HG02610 (cell line): ENCODE data around the gene SLCO4A1.

Experiments used
- ATAC-seq: cut with Tn5 transposase; IDR thresholded peaks from one replicate; pipeline ENCODE4 v1.9.1; 2021; ENCODE audit warnings: mild to moderate bottlenecking, moderate library complexity; ENCODE audit not compliant: unreplicated experiment

The SLCO4A1 gene

GRCh38 chr20:62636446-62636845 is 5.9 kb upstream of the SLCO4A1 start:
- no peak for ATAC-seq

DNA sequence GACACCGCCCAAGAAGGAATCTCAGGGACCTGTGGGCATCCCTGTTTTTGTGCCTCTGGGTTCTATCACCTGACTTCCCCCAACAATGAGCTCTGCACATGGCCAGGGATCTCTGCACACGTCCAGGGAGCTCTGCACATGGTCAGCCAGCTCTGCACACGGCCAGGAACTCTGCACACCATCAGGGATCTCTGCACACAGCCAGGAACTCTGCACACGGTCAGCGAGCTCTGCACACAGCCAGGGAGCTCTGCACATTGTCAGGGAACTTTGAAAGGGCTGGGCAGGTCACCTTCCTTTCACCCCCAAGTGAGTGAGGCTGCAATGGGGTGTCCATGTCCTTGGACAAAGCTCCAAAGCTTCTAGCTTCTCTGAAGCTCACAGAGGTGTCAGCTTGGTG is 5.2 kb upstream of the SLCO4A1 start:
- ATAC-seq = no peak

DNA sequence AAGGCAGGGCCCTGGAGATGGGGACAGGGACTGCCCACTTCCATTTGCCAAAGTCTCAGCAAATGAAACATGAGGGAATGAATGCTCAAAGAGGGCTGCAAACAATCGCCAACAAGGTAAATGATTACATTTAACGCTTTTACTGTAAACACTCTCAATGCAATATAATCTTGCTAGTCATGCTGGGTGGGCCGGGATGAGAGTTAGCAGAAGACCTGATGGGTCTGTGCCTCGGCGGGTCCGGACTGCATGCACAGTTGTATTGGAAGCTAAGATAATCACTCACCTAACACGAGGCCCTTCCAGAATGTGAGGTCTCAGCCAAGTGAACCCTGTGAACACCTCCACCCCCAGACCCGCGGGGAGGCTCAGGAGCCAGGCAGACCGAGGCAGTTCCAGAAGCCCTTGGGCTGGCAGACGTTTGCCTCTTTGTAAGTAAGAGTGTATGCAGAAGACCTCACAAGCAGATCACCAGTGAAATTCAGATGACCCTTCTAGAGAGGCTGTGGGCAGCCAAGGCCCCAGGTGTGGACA is 4.7 kb upstream of the SLCO4A1 start:
- ATAC-seq = no peak

GRCh38 chr20:62638055-62638570 is 4.2 kb upstream of the SLCO4A1 start:
- ATAC-seq = no peak

DNA sequence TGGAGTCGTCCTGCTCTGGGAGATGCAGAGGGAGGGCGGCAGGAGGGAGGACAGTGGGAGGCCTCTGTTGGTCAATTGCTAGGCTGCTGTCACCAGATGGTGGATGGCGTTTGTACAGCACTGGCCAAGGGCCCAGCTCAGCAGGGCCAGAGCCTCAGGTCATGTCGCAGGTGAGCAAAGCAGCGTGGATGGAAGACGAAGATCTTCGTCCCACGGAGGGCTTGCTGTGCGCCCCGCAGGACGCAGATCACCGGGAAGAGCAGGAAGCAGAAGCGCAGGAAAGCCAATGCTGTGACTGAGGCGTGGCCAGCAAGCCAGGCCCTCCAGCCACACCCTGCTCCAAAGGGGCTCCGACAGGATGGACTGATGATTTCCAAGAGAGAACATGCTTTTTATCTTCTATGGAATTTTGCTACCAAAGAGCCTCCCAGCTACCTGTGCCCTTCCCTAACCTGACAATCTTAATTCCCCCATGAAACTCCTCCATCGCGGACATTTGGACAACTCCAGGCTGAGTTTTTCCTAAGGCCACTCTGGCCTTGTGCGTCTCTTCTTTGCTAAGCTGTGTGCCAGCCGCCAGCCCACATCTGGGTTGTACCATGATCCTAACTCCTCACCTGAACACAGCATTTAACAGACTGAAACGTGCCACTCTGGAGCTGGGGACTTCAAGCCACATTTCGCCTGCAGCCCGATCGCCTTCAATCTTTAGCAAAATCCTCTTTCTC is 3.5 kb upstream of the SLCO4A1 start:
- ATAC-seq = no peak

- ATAC-seq = no peak
Measured at GRCh38 chr20:62639765-62640164, 2.5 kb upstream of the SLCO4A1 start.

GRCh38 chr20:62640870-62641269 is 1.4 kb upstream of the SLCO4A1 start:
- no peak for ATAC-seq

GRCh38 chr20:62641321-62642050 is 817 bp upstream of the SLCO4A1 start:
- no peak for ATAC-seq

- peak; percentile 13 for ATAC-seq
Measured at GRCh38 chr20:62642666-62643520, 590 bp downstream of the SLCO4A1 start.

DNA sequence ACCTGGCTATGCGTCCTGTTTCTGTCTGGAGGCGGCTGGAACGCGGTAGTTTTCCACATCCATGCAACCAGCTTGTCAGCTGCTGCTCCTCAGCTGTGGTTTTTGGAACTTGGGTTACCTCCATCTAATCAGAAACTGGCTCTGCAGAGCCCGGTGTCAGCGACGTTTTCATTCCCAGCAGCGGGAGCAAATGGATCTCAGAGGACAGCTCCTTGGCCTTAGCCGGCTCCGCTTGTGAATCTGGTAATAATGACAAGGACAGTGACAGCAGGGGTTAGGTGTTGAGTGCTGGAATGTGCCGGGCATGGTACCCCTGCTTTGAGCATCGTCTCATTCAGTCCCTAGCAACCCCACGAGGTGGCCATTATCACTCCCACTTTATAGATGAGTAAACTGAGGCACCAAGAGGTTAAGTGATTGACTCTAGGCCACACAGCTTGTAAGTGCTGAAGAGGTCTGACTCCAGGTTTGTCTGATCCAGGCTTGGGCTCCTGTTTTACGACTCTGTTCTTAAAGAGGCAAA is 1.3 kb downstream of the SLCO4A1 start:
- ATAC-seq = no peak

DNA sequence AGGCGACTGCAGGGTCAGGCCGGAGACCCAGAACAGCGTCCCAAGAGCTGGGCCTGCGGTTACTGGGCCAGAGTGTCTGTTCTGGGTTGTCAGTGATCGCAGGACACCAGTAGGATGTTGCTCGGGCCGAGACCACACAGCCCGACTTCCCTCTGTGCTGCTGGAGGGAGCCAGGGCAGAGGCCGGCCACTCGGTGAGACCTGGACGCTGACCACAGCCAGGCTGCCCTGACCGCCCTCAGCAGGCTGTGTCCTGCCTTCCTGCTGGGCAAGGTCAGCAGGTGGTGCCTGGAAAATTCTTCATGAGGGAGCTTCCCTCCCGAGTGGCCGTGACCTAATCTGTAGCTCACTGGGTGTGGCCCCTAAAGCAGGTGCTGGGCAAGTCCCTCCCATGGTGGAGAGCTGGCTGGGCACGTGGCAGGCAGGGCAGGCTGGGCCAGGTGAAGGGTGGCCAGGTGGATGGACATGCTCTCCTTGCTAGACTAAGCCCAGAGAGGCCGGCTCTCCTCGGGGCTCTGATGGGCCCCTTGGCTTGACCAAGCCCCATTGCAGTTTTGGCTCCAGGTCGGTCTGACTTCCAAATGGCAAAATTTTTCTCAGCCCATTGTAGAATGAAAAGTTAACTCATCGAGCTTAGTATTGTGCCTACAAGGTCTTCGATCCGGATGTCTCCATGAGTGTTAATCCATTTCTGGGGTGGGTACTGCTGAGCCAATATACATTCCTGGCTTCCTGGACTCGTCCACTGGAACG is 1.9 kb downstream of the SLCO4A1 start:
- ATAC-seq = no peak

DNA sequence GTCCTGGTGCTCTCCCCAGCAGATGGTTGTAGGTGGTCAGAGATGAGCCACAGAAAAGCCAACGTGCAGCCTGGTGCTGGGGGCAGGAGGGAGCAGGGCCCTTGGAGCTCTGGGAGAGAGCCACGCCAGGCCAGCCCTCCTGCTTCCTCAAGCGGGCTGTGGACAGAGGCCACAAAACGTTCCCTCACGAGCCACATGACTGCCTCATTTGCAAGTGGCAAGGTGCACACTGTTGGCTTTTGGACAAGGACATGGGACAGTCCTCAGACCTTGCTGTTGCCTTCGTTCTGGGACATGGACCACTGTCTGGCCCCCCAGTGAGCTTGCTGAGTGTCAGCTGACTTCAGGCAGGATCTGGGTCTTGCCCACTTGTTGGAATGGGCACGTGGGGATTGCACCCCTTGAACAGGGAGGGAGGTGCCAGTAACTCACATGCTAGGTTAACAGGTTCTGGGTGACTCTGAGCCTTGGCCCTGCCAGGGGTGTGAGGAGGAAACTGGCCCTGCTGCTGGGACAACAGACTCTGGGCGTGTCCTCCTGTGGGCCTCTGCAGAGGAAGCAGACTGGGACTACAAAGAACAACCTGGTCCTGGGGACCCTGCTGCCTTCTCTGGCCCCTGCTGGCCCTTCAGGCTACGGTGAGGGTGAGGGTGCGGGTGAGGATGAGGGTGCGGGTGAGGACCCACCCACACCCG is 2.6 kb downstream of the SLCO4A1 start:
- no peak for ATAC-seq

- no peak for ATAC-seq
Measured at GRCh38 chr20:62645613-62646012, 3.3 kb downstream of the SLCO4A1 start.

DNA sequence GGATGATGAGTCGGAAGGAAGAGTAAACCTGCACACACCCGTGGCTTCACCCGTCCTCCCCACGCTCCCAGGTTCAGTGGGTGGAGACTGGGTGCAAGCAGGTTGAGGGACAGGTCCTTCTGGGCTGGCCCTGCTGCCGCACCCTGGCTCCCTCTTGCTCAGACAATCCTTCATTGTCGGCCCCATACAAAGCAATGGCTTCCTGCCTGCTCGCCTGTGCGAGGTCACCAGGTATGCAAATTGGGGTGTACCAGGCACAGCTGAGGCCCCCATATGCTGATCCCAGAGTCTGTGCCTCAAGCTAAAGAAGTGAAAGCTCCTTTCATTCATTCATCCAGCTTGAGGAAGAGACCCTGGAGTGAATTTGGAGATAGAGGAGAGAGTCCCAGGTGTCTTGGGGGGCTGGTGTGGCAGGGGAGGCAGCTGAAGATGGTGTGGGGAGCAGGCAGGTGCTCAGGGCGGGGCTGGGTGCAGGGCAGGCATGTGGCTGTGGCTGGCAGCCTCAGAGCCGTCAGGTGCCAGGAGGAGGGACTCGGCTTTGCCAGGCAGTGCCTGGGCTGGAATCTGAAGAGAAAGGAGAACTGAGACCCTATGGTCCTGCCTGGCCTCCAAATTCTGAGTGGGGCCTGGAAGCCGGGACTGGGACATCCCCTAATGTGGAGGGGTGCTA is 4.7 kb downstream of the SLCO4A1 start:
- no peak for ATAC-seq

DNA sequence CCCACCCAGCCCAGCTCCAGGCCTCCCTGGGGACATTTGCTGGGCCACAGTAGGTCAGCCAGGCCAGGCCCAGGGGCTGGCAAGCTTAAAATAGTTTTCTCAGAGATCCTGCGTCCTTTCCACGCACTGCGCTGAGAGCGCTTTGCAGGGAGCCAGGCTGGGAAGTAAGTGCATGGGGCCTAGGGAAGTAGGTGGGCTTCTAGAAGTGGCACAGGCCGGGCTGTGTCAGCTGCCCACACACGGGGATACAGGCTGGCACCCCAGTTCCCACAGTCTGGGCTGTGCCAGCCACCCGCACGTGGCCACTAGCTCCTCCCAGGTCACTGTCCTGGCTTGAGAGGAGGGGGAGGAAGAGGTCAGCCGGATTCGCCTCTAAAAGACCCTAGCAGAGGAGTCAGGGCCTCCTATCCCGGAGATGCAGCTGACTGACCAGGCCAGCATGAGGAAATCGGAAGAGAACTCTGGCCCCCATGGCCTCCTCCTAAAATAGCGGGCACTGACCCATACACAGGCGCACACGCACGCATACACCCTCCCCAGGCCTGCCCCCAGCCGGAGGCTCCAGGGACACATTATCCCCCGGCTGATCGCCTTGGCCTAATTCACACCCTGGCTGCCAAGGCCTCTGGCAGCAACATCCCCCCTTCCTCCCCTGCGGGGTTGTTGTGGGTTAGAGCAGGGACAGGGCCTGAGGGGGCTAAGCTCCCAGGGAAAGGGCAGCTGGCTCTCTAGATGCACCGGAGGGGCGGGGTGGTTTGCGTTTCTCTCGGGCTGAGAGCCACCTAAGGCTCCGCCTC is 5.4 kb downstream of the SLCO4A1 start:
- no peak for ATAC-seq

DNA sequence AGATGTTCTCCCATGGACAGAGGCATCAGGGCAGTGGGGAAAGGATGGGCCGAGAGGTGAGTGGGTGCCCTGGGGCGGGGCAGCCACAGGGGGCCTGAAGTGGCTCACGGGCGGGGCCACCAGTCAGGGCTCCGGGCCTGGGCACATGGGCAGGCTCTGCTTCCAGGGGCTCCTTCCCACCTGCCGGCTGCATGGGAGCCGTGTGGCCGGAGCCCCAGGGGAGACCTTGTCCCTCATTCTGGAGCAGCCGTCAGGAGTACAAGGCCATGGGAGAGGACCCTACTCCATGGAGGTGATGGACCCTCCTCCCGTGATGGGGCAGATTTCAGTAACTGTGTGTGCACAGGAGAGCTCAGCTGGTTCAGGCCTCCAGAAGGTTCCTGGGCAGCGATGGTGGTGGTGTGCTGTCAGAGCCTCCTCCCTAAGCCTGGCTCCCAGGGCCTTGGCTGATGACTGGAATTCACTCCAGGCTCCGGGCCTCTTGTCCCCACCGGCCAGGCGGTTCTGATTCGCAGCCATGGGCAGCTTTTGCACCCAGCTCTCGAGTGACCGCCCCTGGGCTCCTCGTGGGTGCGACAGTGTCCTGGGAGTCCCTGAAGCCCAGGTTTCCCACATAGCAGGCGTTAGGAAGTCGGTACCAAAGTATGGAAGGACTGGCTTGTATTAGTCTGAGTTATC is 6.2 kb downstream of the SLCO4A1 start:
- no peak for ATAC-seq

- ATAC-seq = no peak
Measured at GRCh38 chr20:62649140-62649539, 6.8 kb downstream of the SLCO4A1 start.
